Fibroblast of mammary gland (primary cell): ENCODE results near the gene PADI3.

ENCODE experiments used
- DNase-seq: peaks from one replicate; pipeline ENCODE4 v3.0.0-alpha.2; 2010; ENCODE audit warnings: low read depth
- H3K4me3 ChIP-seq: 2 replicates; pipeline ENCODE4 v1.5.1; 2011; ENCODE audit warnings: low read depth, mild to moderate bottlenecking, low read length, moderate library complexity; ENCODE audit not compliant: control insufficient read depth
- CTCF ChIP-seq: conservative IDR thresholded peaks from 2 replicates; pipeline ENCODE4 v1.5.1; 2011; ENCODE audit warnings: low read depth, low read length, inconsistent platforms; ENCODE audit not compliant: control insufficient read depth, insufficient read depth

Gene PADI3

GRCh38 chr1:17229379-17229778 is 19.5 kb upstream of the PADI3 start:
- TF ChIP-seq CTCF = no peak
- no peak overlapping the region for H3K4me3 ChIP-seq
- no peak for DNase-seq

- no peak overlapping the region for H3K4me3 ChIP-seq
- DNase-seq = no peak
- TF ChIP-seq CTCF = no peak
These were observed 18.8 kb upstream of the PADI3 start for GRCh38 chr1:17230106-17230505.

- no peak for DNase-seq
- TF ChIP-seq CTCF = no peak
- H3K4me3 ChIP-seq = no peak overlapping the region
These were observed 18.1 kb upstream of the PADI3 start for GRCh38 chr1:17230671-17231310.

- peak; percentile 77 for DNase-seq
- no peak for TF ChIP-seq CTCF
- H3K4me3 ChIP-seq = no peak overlapping the region
These were observed 15.9 kb upstream of the PADI3 start for GRCh38 chr1:17232759-17233661.

GRCh38 chr1:17233675-17234320 is 15.1 kb upstream of the PADI3 start:
- TF ChIP-seq CTCF = no peak
- peak; percentile 81 for DNase-seq
- H3K4me3 ChIP-seq = no peak overlapping the region

GRCh38 chr1:17234405-17234804 is 14.5 kb upstream of the PADI3 start:
- no peak for TF ChIP-seq CTCF
- DNase-seq = no peak
- H3K4me3 ChIP-seq = no peak overlapping the region
